HG02571 (cell line): ENCODE results near the gene TJAP1.

Source experiments
- ATAC-seq: cut with Tn5 transposase; IDR thresholded peaks from one replicate; pipeline ENCODE4 v1.9.1; 2021; ENCODE audit warnings: mild to moderate bottlenecking, moderate library complexity; ENCODE audit not compliant: unreplicated experiment

Gene TJAP1, protein sequence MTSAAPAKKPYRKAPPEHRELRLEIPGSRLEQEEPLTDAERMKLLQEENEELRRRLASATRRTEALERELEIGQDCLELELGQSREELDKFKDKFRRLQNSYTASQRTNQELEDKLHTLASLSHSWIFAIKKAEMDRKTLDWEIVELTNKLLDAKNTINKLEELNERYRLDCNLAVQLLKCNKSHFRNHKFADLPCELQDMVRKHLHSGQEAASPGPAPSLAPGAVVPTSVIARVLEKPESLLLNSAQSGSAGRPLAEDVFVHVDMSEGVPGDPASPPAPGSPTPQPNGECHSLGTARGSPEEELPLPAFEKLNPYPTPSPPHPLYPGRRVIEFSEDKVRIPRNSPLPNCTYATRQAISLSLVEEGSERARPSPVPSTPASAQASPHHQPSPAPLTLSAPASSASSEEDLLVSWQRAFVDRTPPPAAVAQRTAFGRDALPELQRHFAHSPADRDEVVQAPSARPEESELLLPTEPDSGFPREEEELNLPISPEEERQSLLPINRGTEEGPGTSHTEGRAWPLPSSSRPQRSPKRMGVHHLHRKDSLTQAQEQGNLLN

DNA sequence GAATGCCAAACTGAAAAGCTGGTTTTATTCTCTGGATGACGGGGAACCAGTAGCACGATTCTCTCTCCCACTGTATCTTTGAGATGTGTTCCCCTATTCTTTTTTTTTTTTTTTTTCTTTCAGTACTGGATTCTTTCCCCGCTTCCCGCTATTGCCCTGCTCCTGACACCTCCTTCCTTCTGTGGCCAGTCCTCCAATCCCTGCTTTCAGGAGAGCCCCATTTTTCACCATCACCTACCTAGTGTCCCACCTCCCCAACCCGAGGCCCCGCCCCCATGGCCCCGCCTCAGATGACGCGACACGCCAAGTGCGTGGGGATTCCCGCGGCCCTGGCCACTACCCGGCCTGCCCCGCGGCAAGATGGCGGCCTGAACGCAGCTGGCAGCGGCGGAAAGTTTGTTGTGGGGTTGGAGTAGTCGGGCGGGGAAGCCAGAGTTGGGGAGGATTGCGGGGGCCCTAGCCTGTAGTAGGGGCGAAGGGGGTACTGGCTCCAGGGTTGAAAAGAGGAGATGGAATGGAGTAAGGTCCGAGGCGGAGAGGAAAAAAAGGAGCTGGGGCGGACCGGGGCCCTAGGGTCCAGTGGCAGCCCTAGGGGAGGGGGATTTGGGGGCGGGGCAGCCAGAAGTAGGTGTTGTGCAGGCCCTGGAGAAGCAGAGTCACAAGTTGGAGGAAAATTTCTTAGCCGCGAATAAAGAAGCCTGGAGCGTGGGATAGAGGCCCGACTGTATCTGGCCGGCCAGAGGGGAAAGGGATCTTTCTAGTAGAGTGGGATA, at the start of gene TJAP1:
Gene TJAP1, plus strand, starts transcription at position 336 of the 773 bp plus-strand sequence. CDS start 21,432 bp downstream, outside the sequence.
- peak; percentile 98 for ATAC-seq

DNA sequence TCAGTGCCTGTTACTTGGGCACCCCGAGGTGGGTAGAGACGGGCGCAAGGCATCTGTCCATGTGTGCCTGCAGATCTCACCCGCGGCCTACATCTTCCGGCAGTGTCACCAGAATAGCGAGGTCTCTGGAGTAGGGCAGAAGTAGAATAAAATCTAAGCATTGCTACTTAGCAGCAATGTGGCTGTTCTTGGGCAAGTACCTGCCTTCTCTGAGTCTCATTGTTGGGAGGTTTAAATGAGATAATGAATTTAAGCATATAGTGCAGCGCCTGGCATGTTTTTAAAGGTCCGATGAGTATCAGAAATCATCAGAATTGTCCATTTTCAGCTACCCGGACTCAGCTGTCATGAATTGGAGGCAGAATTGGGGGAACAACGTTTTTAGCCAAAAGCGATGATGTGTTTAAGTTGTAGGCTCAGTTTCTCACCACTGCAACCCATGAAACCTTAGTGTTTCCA, 49.2 kb upstream of the TJAP1 start:
- no peak for ATAC-seq

DNA sequence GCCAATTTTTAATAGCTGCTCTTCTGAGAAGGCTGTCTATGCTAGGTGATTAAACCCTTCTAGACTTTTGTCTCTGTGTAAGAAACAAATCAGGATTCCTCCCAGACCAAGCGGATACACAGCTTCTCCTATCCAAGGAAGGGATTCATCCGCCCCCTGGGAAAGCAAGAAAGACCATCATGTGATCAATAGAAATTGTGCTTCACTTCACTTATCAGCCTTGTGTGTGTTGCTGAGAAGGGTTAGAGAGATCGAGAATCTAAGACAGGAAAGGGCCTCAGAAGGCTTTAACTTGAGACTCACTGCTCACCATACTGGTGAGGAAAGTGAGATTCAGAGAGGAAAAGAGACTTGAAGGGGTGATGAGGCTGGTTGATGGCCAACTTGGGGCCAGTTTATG, 48.5 kb upstream of the TJAP1 start:
- ATAC-seq = no peak

DNA sequence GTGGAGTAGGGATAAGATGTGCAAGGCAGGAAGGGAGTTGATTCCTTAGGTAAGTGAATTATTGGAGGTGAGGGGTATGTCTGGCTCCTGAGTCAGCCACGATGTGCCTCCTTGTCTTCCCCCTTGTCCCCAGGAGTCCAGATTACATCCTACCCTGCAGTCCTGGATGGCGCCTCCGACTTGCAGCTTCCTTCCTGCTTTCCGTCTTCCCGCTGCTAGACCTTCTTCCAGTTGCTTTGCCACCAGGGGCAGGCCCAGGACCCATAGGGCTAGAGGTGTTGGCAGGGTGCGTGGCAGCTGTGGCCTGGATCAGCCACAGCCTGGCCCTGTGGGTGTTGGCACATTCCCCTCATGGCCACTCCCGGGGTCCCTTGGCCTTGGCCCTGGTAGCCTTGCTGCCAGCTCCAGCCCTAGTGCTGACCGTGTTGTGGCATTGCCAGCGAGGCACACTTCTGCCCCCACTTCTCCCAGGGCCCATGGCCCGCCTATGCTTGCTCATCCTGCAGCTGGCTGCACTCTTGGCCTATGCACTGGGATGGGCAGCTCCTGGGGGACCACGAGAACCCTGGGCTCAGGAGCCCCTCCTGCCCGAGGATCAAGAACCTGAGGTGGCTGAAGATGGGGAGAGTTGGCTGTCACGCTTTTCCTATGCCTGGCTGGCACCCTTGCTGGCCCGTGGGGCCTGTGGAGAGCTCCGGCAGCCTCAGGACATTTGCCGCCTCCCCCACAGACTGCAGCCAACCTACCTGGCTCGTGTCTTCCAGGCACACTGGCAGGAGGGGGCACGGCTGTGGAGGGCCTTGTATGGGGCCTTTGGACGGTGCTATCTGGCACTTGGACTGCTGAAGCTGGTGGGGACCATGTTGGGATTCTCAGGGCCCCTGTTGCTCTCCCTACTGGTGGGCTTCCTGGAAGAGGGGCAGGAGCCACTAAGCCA, 45.1 kb upstream of the TJAP1 start:
- no peak for ATAC-seq

DNA sequence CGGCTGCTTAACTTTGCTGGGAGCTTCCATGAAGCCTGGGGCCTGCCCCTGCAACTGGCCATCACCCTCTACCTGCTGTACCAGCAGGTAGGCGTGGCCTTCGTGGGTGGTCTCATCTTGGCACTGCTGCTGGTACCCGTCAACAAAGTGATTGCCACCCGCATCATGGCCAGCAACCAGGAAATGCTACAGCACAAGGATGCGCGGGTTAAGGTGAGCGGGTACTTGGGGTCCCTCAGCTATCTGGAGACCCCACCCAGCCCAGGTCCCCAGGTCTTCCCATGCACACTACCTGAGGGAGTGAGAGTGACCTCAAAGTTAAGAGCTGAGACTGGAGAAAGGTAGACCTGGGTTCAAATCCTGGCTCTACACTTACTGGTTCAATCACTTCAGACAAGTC, 44.2 kb upstream of the TJAP1 start:
- no peak for ATAC-seq

DNA sequence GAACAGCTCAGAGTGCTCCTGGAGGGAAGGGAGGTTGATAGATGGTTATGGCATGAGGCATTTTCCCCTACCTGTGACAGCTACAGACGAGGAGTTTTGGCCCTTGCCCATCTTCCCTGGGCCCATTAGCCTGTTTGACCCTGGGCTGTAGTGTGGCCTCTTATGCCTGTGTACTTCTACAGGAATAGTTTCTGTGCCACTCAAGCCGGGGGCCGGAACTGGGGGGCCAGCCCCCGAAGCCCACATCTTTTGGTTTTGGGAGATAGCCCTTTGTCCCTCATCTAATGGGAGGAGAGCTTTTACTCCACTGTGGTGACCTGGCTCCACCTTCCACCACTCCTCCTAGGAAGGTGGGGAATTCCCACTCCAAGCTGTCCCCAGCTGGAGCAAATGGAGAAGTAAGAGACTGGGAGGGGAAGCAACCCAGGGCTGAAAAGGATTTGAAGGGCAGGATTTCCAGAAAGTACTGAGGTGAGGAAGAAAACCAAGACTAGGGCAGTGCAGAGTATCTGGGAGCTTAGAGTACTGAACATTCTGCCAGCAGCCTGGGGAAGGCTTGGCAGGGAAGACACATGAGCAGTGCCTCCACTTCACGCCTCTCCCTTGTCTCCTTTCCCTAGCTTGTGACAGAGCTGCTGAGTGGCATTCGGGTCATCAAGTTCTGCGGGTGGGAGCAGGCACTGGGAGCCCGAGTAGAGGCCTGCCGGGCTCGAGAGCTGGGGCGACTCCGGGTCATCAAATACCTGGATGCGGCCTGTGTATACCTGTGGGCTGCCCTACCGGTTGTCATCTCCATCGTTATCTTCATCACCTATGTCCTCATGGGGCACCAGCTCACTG, 43.1 kb upstream of the TJAP1 start:
- ATAC-seq = no peak

DNA sequence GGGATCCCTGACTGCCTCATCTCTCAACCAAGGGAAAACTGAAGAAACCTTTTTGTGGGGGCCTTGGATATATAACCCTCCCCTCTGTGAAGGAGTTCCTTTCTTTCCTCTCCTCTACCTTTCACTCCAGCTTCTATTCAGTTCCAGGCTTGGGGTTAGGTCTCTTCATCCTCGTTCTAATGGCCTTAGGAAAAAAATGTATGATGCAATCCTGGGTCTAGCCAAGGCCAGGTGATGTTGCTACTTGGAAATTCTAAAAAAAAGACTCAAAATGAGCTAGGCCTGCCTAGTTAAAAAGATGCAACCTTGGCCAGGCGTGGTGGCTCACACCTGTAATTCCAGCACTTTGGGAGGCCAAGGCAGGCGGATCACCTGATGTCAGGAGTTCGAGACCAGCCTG, 42.4 kb upstream of the TJAP1 start:
- ATAC-seq = no peak

DNA sequence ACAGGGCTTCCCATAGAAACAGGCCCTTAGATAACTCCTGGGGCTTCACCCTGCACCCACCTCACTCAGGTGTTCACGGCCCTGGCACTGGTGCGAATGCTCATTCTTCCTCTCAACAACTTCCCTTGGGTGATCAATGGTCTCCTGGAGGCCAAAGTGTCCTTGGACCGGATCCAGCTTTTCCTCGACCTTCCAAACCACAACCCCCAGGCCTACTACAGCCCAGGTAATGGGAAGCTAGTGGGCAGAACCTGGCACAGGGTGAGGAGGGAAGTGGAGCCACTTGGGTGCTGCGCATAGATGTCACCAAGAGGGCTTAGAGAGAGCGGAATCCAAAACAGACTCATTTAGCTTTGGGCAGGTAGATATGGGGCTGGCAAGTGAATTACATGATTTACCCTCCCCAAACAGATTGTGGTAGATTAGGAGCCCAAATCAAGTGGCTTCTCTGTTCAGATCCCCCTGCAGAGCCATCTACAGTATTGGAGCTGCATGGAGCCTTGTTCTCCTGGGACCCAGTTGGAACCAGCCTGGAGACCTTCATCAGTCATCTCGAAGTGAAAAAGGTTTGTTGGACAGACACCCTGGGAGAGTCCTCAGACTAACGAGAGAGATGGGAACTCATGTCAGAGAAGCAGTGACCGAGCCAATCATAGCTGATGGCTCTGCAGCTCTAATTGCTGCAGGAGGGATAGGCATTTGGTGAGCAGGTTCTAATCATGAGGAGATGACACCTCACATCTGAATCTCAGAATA, 41.5 kb upstream of the TJAP1 start:
- no peak for ATAC-seq

DNA sequence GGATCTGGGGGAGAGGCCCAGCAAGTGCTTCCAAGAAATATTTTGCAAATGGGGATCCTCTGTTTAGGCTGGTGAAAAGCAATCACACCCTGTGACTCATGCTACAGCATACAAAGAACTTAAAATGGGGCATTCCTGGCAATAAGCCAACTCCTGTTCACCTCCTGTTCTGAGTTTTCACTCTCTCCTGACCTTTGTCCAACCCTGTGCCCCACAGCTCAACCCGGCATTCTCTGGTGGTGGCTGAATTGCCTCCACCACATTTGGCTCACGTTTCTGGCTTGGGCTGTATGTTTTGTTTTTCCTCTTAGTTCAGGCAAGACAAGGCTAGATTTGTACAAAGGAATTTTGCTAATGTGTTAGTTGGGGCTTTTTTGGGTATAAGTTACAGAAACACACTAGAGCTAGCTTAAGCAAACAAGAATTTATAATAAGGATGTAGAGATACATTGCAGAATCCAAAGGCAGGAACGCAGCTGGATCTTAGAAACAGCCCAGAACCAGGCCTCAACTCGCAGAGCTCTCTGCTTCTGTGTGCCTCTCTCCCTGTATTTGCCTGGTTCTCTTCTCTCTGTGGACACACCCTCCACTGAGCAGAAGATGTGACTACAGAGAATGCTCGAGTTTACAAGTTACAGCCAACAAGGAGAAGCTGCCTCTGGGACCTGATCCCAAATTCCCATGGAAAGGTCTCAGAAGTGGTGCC, 40.6 kb upstream of the TJAP1 start:
- ATAC-seq = no peak

DNA sequence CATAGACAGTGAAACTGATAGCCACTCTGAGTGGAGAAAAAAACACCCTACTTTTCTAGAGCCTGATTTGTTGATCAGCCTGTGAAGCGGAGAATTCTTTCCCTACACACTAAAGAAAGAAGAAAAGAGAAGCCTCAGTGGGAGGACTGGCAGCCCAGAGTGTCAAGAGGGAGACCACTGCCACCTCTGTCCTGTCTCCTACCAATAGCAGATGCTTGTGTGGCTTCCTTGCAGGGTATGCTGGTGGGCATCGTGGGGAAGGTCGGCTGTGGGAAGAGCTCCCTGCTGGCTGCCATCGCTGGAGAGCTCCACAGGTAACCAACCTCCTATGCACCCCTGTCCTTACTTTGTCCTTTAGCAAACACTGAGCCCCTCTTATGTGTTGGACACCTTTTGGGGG, 39.7 kb upstream of the TJAP1 start:
- no peak for ATAC-seq

DNA sequence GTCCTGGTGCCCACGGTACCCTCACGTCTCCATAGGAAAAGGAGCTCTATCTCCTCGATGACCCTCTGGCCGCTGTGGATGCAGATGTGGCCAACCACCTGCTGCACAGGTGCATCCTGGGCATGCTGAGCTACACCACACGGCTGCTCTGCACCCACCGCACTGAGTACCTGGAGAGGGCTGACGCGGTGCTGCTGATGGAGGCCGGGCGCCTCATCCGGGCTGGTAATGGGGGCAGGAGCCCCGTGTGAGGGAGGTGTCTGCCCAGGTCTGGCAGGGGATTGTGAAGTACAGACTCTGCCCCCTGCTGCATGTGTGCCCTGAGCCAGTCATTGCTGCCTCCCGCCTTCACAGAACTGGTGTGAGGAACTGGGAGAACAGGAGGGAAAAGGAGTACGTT, 34.4 kb upstream of the TJAP1 start:
- ATAC-seq = no peak

DNA sequence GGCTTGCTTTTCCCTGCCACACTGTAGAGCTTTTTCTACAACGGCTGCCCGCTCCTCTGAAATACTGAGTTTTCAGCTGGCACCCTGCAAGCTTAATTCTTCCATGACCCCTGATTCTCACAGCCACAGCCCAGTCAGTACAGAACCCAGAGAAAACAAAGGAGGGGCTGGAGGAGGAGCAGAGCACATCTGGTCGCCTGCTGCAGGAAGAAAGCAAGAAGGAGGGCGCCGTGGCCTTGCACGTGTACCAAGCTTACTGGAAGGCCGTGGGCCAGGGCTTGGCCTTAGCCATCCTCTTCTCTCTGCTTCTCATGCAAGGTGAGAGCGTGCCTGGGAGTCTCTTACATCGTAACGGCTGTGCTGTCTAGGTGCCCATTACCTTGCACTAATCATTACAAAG, 33.3 kb upstream of the TJAP1 start:
- ATAC-seq = no peak

DNA sequence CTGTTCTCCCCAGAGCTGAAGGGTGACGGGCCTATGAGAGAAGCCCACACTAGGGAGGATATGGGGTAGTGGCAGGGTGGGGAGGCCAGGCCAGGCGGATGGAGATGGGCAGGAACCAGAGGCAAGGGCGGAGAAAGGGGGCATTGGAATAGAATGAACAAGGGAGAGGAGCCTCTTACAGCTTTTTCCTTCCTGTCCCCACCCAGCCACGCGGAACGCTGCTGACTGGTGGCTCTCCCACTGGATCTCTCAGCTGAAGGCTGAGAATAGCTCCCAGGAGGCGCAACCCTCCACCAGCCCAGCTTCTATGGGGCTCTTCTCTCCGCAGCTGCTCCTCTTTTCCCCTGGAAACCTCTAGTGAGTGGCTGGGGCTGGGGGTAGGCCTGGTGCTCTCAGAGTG, 32.8 kb upstream of the TJAP1 start:
- ATAC-seq = no peak

DNA sequence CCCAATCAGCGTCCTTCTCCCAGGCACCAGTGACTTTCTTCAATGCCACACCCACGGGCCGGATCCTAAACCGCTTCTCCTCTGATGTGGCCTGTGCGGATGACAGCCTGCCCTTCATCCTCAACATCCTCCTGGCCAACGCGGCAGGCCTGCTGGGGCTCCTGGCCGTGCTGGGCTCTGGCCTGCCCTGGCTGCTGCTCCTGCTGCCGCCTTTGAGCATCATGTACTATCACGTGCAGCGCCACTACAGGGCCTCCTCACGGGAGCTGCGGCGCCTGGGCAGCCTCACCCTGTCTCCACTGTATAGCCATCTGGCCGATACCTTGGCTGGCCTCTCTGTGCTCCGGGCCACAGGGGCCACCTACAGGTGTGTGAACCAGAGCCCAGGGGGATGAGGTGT, 31.8 kb upstream of the TJAP1 start:
- no peak for ATAC-seq

DNA sequence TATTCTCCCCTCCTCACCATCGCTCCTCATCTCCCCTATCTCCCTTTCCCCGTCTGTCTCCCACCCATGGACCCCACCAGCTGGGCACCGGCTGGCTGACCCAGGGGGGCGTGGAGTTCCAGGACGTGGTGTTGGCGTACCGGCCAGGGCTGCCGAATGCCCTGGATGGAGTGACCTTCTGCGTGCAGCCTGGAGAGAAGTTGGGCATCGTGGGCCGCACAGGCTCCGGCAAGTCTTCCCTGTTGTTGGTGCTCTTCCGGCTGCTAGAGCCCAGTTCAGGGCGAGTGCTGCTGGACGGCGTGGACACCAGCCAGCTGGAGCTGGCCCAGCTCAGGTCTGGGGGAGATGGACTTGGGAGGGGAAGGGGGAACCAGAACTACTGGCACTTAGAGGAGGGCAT, 29.8 kb upstream of the TJAP1 start:
- no peak for ATAC-seq

DNA sequence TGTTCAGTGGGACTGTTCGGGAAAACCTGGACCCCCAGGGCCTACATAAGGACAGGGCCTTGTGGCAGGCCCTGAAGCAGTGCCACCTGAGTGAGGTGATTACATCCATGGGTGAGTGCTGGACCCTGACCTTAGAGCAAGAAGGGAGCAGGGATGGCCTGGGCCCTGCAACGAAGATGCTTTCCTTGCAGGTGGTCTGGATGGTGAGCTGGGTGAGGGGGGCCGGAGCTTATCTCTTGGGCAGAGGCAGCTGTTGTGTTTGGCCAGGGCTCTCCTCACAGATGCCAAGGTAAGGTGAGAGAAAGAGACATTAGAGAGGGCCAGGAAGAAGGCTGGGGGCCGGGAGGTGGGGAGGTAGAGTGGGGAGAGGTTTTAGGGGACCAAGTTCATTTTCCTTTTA, 28.5 kb upstream of the TJAP1 start:
- ATAC-seq = no peak

DNA sequence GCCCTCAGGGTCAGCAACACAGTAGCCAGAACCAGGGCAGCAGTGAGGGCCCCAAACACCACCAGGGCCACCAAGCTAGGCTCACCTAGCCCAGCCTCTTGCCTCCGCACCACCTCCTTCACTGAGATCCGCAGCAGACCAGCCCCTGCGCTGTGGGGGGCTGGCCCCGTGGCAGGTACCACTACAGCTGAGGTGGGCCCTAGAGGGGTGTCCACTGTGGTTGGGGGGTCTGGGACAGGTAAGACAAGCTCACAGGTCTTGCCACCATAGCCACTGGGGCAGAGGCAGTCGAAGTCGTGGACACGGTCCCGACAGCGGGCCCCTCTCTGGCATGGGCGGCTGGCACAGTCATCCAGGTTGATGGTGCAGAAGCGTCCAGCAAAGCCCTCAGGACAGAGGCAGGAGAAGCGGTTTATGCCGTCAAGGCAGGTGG, 26.7 kb upstream of the TJAP1 start:
- no peak for ATAC-seq

DNA sequence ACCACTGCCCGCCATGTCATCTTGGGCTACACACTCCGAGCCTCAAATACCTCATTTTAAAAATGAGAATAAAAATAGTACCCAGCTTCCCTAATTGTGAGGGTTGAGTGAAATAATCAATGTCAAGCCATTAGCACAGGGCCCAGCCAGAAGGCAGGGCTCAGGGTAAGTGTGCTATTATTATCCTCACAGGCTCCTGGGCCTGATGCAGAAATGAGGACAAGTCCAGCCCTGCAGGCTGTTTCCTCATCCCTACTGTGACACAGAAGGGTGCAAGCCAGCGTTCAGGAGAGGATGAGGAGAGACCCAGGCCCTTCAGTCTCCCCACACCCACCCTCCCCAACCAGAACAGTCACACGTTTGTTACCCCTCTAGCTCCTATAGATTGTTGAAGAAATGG, 26.0 kb upstream of the TJAP1 start:
- no peak for ATAC-seq

DNA sequence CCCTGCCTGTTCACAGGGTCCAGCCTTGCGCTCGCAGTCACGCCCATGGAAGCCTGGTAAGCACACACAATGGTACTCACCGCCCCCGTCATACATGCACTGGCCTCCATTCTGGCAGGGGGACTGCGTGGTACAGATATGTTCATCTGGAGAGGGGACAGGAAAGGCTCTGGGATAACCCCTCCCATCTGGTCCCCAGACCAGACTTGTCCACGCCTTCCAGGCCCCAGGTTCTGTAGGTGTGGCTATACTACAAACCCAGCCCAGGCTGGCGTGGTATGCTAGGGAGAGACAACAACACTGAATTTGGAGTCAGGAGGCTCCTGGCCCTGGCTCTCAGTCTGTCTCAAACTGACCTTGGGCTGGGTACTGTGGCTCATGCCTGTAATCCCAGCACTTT, 25.4 kb upstream of the TJAP1 start:
- no peak for ATAC-seq
